ENCODE results near the gene NFIC.
A peak's percentile ranks its signal among the peaks of the same experiment; 100 is the strongest.

The NFIC gene

DNA sequence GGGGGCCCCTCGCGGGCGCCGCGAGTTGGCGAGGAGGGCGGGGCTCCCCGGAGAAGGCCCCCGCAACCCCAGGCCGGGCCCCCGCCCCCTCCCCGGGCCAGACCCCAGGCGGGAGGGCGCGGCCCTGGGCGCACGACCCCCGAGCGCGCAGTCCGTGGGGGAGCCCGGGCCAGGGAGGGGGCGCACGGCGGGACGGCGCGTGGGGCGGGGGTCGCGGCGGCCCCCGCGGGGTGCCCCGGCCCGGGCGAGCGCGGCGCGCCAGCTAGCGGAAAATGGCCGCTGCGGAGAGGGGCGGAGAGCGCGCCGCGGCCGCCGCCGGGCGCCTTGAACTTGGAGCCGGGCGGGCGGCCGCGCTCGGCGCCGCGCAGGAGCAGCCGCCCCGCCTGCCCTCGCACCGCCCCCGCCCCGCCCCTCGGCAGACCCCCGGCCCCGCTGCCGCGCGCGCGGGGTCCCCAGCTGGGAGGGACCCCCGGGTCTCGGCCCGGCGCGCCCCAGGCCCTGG lies 6.4 kb upstream of the NFIC start:
- peak; percentile 36 for DNase-seq

DNA sequence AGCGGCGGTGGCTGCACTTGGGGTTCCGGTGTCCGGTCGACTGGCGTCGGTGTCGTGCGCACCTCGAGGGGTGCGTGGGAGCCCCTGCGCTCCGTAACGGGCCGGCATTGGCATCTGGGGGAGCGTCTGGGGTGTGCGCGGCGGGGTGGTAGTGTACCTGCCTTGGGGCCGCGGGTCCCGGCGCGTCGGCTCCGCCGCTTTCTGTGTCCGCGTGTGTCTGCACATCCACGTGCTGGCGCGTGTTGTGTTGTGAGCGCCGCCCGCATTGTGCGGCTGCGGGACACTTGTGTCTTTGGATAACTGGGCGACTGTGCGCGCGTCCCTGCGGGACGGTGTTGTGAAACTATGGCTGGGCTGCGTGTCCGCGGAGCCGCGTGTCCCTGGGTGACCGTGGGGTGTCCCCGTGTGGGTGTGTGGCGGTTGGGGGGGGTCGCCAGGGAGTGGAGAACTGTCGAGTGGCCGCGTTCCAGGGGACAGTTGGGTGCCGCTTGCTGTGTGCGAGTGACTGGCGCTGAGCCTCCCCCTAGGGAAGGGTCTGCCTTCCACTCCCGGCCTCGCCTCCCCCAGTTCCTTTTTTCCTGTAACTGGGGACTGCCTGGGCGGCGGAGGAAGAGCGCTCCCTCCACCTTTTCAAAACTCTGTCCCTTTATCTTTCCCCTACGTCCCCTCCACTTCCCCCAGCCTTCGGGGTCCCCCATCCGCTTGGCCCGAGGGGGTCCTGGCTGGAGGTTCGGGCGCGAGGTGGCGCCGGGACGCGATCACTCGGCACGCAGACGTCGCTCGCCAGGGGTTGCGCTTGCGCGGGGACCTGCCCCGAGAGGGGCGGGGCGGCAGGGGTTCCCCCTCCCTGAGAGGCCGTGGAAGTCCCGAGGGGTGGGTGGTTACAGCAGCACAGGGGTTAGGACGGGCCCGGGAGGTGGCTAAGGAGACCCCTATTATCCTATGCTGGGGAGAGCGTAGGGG lies 5.7 kb upstream of the NFIC start:
- DNase-seq, result peak; percentile 75

DNA sequence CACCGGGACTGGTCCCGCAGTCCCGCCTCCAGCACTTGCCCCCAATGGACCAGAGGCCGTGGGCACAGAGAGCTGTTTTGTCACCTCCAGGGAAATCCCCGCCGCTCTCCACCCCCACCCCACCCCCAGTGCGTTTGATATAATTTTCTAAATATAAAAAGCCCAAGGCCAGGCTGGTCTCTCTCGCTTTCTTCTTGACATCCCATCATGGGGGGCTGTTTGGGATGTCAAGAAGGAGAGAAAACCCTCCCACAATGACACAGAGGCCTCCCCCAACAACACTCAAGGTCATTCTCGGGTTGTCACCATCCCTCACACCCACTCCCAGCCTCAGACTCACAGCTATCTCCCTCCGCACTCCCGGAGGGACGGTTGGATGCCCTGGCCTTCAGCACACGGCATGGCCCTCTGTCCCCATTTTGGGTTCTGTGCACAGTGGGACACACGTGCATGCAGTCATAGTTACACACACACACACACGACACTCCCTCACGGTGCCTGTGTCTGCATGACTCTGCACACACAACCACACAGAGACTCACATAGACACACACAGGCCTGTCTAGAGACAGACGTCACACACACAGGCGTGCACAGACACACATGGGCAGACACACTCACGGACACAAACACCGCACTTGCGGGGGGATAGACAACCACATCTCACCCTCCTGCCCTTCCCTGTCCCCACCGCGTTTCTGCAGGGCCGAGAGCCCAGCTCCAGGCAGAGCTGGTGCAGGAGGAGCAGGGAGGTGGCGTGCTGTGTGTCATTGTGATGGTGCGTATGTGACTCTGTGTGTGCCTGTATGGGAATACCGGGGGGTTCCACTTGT lies 4.8 kb upstream of the NFIC start:
- no peak for DNase-seq

DNA sequence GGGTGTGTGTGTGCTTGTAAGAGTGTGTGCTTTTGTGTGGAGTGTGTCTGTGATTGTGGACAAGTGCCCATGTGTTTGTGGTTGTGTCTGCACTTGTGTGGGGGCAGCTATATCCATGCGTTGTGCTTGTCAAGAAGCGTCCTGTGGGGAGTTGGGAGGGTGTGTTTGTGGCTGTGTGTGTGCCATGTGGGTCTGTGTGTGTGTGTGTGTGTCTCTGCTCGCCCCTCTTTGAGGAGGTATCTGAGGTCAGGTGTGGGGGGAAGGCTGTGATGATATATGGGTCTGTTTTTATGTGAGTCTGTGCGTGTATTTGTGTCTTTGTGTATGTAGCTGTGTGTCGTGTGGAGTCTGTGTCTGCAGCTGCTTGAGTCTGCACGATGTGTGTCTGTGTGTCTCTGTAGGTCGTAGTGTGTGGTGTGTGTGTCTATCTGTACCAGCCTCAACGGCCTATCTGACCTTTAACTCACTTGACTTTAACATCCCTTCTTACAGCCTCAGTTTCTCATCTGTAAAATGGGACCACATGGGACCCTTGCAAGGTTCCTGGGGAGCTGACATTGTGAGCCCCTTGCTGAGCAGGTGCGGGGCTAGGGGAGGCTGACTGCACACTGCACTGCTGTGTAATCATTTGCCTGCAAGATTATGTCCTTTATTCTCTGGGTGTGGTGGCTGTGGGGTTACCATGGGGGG lies 4.0 kb upstream of the NFIC start:
- DNase-seq, result no peak

DNA sequence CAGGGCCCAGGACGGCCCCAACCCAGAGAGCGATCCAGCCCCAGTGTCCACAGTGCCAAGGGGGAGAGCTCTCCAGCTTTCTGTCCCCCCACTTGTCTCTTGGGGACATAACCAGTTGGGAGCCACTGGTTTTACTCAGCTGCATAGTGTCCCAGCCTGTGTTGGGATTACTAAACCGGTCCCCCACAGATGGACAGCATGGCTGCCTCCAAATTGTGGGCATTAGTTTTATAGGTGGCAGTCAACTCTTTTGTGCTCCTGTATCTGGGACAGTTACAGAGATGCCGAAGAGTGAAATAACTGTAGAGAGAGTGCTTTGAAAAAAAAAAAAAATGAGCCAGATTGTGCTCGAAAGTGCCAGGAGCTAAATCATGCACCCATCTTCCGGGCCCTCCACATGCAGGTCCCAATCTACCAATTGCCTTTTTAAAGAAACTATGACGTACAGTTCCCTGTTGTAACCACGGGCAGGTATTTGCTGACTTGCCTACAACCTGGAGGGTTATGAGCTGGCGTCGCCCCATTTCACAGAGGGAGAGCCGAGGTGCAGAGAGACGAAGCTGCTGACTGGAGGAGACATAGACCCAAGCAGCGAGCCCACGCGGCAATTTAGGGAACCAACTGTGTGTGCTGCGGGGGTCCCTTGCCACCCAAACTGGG lies 2.4 kb upstream of the NFIC start:
- no peak for DNase-seq

DNA sequence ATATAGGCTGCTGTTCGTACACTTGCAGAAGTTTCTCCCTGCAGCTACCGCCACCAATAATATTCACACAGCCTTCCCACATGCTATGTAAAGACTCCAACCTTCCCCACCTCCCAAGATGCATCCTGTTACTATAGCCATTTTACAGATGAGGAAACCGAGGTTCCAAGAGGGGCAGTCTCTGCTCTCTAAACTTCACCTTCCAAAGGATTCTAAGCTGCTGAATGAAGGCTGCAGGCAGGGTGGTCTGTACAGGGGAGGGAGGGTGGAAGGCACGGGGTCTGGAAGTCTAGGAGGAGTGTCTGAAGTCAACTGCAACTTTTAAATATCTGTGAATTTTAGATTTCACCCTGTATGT lies 1.9 kb upstream of the NFIC start:
- DNase-seq, result no peak

DNA sequence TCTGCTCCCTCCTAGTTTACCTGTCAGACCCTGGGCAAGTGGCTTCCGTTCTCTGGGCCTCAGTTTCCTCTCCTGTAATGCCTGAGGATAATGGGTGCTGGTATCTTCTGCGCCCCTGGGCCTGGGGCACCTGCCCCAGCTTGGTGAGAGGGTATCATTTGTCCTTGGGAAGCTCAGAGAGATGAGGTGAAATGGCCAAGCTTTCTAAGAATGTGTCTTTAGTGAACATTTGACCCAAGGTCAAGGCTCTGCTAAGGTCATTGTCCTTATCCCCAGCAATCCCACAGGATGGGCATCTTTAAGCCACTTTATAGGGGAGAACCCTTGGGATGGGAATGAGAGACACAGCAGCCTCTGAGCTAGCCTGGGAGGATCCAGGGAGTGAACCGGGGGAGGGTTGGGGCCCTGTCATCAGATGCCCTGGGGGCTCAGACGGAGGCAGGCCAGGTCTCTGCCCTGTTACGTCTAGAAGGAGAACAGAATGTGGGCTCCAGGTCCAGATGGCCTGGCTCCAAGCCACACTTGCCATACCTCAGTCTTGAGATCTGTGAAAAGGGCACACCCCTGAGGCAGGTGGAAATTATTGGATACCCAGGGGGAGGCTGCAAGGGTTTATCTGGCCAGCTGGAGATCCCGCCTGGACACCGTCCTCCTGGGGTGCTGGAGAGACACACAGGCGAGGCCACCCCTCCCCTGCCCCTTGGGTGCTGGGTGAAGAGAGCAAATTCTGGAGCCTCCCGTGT lies 1.1 kb upstream of the NFIC start:
- no peak for DNase-seq

DNA sequence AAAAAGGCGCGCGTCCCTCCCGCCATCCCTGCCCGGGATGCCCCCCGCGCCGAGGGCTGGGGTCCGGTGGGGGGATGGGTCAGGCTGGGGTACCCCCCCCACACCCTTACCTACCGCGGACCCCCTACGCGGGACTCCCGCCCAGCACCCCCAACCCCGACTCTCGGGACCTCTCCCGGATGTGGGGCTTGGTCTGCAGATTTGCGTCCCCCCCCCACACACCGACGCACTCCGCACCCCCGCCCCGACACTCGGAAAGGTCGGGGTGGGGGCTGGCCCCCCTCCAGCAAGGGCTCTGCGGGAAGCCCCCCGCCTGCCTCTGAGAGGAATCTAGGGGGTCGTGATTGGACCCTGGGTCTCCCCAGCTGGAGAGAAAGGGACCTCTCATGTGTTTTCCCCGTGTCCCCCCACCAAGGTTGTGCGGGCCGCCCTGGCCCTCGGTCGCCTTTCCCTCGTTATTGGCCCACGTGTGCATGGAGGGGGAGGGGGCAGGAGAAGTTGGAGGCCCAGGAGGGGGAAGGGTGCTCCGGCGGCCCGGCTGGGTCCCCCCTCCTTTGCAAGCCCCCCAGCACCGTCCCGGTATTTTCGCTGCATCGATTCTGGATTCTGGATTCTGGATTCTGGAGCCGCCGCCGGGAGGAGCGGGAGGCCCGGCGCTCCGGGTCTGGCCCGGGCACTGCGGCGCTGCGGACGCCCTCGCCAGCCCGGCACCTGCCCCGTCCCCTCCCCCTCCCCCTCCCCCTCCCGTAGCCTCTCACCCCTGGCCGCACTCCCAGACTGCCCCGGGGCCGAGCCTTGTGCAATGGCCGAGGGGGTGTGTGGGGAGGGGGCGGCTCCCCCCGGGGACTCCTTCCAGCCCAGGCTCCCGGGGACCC lies 607 bp downstream of the NFIC start:
- no peak for DNase-seq

DNA sequence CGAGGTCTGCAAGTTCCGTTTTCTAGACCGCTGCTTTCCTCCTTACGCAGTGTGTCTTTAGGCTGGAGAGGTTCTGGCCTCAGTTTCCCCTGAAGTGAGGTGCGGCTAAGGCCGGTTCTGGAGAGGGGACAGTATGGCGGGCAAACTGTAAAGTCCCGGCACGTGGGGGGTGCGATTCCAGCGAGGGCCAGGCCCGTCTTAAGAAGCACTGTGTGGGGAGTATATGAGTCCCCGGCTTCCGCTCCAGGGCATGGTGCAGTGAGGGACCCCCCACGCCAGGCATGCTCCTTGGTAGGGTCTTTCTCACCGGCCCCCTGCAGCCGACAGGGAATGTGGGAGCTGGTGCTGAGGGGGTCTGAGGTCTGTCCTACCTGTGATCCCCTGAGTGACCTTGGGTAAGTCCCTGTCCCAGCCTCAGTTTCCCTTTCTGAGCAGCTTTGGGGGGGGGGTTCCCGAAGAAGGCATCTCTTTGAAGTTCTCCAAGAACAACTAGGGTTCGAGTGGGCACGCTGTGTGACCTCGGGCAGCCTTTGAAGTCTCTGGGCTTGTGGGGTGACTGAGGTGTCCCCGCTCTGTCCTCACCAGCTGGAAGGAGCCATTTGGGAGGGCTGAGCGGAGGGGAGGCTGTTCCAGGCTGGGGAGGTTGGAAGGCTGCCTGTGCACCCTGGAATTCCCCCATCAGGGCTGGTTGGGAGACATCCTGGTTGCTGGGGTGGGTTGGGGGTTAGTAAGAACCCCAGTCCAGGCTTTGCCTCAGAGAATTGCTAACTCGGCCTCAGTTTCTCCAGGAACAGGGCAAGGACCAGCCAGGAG lies 1.5 kb downstream of the NFIC start:
- DNase-seq, result no peak

DNA sequence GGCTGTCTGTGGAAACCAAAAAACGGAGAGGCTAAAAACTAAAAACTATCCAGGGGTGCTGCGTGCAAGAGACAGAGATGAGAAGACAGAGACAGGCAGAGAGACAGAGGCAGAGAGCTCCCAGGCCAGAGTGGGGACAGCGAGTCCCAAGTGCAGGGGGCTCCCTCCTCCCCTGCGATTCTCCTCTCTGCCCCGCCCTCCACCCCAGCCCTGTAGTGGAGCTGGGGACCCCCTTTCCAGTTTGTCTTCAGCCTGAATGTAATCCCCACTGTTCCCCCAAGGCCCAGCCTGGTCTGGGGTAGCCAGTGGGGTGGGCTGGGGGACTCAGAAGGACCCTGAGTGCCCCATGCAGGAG lies 2.0 kb downstream of the NFIC start:
- DNase-seq, result no peak

DNA sequence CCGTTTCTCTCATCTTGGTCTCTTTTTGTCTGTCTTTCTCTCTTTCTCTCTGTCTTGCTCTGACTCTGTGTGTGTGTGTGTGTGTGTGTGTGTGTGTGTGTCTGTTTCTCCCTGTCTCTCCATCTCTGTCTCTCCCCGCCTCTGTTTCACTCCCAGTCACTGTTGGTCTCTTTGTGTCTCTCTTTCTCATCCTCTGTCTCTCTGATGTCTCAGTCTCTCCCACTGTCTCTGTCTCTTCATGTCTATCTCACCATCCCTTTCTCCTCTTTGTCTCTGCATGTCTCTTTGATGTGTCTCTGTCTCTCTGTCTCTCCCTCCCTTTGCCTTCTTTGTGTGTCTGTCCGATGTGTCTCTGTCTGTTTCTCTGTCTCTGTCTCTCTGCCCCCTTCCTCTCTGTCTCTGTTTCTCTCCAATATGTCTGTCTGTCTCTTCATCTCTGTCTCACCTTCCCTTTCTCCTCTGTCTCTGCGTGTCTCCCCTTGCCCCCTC lies 2.5 kb downstream of the NFIC start:
- DNase-seq, result no peak

DNA sequence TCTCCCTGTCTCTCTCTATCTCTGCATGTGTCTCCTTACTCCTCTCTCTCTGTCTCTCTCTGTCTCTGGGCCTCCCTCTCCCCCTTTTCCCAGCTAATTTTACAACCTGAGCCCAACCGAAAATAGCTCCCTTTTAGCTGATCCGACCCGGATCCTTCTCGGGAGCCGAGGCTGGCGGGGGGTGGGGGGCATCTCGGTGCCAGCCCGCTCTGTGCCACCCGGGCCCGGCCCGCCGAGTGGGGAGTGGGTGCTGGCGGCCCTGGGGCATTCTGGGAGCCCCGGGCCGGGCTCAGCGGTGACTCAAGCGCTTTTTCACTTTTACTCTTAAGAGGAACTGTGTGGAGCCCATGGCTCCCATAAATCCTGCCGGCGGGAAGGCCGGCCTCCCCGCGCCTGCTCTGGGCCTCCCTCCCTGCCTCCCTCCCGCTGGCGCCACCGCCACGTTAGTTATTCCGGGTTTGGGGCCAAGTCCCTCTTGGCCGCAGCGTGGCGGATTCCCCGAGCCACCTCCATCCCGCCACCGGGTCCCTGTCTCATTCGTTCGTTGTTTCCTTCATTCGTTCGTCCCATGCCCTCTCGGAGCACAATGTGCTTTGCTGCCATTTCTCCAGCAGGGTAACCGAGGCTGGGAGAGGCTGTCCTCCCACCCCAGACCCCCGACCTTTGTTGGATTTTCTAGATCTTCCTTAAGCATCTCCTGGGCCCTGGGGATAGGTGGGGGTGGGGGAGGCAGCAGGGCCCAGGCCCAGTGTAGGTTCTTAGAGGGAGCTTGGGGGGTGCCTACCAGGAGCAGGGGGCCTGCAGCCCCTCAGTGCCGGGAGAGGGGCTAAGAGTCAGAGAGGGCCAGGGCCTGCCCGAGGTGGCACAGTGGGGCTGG lies 3.2 kb downstream of the NFIC start:
- no peak for DNase-seq

DNA sequence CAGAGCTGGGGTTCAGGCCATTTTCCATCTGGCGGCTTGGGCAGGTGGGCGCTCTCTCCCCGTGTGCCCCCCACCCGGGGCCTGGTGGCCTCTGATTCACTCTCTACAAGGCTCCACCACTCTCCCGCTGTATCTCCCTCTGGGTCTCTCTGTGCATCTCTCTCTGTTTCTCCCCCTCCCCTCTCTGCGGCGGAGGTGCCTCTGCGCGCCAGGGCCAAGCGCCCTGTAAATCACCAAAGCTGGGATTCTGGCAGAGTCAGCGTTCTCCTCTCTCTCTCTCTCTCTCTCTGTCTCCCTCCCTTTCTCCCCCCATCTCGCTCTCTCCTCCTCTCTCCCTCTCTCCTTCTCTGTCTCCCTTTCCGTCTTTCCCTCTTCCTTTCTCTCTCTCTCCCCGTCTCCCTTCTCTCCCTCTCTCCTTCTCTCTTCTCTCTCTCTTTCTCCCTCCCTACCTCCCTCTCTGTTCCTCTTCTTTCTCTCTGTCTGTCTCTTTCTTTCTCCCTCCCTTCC lies 3.9 kb downstream of the NFIC start:
- DNase-seq, result no peak

DNA sequence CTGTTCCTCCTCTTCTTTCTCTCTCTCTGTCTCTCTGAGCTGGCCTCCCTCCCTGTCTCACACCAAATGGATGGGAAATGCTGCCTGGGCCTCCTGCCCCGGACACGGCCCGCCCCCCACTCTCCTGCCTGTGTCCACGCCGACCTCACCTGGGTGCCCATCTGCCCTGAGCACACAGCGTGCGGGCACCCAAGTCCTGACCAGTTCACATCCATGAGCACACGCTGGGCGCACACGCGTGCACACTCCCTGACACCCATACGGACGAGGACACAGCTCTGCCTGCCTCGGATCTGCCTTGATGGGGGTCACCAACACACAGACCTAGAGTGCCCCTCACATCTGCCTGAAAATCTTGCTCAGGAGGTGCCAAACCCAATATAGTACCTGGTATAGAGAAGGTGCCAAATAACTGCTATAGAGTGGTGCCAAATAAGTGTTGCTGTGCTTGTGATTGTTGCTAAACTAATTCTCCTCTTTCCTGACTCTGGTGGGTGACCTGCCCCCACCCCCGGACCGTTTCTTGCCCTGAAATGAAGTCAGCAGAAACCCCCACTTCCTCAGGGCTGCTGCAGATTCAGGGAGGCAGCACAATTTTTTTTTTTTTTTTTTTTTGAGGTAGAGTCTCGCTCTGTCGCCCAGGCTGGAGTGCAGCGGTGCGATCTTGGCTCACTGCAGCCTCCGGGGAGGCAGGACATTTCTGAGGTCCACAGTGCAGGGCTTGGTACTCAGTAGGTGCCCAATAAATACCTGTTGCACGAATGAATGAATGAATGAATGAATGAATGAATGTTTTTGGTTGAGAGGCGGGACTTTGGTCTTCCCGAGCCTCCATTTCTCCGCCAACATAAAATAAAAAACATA lies 4.6 kb downstream of the NFIC start:
- no peak for DNase-seq

DNA sequence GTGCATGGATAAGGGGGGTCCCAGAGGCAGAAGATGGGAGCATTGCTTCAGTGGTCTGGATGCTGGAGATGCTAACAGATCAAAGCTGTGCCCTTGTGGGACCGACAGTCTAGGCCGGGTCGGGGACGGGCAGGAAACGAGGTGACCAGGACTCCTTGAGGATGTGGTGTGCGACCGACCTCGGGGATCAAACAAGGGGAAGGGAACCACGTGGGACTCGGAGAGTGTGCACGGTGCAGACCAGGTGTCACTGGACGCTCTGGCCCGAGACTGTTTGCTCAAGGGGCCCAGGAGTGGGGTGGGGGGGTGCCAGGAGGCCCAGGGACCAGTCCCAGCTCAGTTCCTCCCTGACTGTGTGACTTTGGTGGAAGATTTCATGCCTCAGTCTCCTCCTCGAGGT lies 6.0 kb downstream of the NFIC start:
- DNase-seq, result no peak

DNA sequence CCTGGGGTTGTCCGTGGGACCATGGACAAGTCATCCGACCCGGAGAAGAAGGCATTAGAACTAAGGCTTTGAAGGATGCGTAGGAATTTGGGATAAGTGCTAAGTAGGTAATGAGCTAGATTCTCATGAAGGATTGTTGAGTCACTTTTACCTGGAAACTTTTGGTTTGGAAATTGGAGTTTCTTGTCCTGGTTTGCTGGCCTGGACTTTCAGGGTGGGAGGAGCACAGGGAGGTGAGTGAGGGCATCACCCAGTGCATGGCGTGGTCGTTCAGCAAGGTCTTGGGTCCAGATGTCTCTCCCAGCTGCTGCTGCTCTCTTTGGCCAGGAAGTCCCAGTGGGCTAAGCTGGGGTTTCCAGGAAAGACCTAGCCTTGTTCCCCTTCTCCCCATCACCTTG lies 7.6 kb downstream of the NFIC start:
- DNase-seq, result no peak

DNA sequence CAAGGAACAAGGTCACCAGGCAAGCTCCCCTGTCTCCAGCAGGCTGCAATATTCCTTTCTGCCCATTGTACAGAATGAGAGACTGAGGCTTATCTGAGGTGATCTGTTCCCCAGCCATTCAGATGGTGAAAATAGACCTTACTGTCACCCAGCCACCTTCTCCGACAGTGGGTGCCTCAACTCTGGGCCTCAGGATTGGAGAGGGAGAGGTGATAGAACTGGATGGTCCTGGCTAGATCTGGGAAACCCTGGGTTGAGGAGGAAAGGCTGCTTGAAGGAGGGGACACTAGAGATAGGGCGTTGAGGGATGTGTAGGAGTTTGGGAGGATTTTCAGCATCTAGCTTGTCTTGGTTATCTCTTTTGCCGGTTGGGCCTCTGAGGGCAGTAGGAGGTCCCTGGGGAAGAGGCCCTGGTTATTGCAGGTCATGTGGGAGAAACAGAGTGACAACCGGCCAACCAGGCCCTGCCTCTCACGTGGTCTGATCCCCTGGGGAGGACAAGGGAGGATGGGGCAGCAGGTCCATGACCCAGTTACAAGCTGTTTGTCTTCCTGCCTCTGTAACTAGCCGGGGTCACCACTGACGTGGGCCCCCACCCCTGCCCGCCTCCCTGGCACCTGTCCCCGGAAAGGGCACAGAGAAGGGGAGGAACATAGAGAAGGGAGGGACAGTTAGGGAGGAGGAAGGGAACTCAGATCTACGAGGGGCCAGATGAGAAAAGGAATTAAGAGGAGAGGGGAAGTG lies 8.2 kb downstream of the NFIC start:
- no peak for DNase-seq
